Measurements from ENCODE around the gene ALDH3B2.
"Not testable (repeated sequence)": the region's sequence is repeated elsewhere in the genome, so short reads cannot be mapped to it uniquely, and the experiment has no call there.

The ALDH3B2 gene

DNA sequence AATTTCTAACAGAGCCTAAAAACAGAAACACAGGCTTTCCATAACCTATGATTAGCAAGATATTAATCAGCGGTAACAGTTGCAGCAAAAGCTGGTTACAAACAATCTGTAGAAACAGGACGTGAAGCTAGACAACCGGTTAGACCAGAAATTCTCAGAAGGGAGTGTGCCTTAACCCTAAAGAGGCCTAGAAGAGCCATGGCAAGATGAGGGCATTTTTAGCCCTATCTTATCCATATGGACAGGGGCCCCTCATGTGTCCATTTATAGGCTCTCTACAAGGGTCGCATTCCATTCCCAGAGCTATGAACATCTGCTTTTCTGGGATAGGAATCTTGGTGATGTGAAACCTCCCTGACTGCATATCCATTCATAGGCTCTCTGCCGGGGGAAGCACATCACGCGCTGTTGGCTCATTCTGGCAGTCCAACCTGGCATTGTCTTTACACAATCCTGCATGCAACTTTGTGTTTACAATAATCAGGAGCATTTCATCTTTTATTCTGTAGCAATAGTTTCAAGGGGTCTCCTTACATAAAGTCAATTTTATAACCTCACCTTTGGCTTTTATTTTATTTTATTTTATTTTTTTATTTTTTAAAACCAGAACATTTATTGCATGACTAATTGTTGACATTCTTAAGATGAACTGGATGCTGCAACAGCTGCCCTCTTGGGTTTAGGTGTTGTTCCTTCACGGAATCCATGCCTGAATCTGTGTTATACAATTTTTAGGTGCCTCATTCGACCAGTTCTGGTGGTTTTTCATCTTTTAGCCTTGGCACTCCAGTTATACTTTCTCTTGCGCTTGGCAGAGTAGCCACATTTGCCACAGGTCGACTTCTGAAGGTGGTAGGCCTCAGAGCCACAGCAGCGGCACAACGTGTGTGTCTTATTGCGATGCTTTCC lies 8.0 kb upstream of the ALDH3B2 start:
- DNase-seq (ENCODE audit: low spot score): not testable (repeated sequence)

DNA sequence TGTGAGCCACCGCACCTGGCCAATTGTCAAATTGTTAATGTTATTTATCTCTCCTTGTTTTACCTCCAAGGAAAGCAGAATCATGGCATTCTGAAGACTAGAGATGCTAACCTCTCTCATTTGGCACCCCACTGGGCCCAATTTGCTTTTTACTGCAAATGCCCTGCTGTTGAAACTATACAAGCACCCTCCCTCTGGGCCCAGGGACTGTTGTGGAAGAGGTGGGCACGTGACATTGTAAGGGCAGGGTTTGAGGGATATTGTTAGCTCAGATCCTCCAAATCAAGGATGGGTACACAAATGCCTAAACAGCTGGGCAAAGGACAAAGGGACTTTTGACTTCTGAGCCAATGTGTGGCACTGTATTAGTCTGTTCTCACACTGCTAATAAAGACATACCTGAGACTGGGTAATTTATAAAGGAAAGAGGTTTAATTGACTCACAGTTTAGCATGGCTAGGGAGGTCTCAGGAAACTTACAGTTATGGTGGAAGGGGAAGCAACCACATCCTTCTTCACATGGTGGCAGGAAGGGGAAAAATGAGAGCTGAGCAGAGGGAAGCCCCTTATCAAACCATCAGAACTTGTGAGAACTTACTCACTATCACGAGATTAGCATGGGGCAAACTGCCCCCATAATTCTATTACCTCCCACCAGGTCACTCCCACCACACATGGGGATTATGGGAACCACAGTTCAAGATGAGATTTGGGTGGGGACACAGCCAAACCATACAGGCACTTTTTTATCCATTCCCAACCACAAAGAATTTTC lies 6.5 kb upstream of the ALDH3B2 start:
- DNase-seq (ENCODE audit: low spot score): no peak

DNA sequence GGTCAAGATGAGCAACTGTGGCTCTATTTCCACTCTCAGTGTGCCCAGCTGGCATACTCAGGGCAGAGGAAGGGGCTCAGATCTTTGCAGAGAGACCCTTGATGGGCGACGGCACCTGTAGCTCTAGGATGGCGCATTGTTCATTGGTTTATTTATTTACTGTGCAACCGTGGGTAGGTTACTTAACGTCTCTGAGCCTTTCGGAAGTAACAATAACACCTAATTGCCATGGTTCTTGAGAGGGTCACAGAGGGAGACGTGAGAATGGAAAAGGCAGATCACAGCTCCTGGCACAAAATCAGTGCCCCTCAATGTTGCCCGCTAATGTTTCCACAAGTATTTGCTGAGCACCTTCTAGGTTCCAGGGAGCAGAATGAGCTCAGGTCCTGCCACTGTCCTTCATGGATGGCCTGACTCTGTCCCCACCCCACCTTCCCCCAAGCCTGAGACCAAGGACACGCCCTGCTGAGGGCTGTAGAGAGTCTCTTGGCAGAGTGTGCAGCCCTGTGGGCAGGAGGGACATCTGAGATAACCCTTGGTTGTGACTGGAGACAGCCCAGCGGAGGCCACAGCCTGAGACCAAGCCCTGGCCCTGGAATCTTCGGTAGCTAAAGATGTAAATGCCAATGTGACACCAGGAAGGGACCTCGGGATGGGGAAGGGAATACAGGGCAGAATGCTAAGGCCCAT lies 780 bp upstream of the ALDH3B2 start:
- DNase-seq (ENCODE audit: low spot score): no peak

DNA sequence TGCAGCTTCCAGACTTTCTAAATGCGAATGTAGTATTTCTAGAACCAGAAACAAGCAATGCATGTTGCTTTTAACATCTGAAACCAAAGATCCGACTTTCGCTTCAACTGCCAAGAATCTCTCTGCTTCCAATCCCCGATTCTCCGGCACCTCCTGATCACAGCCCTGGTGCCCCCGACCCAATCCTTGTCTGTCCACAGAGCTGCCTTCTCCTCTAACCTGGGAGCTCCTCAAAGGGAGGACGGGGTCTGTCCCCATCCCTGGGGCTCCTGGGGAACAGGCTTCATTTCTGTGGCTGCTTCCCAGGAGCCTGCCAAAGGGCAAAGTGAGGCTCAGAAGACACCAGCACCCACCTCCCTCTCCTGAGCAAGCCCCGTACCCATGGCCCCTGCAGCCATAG lies 521 bp downstream of the ALDH3B2 start:
- no peak for DNase-seq (ENCODE audit: low spot score)

DNA sequence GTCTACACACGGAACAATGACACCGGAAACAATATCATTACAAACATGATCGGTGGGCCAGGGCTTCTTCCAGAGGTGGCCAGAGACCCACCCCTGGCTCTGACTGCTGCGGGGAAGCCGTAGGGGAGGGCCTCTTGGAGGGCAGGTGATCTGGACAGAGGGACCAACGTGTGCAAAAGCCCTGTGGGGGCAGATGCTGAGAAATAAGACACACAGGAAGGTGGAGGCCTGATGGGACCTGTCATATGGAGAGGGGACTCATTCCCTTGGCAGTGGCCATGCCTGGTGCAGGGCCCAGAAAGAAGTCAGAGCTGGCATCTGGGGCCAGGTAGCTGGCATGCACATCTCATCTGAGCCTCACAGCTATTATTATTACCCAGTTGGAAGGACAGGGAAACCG lies 1.1 kb downstream of the ALDH3B2 start:
- no peak for DNase-seq (ENCODE audit: low spot score)

DNA sequence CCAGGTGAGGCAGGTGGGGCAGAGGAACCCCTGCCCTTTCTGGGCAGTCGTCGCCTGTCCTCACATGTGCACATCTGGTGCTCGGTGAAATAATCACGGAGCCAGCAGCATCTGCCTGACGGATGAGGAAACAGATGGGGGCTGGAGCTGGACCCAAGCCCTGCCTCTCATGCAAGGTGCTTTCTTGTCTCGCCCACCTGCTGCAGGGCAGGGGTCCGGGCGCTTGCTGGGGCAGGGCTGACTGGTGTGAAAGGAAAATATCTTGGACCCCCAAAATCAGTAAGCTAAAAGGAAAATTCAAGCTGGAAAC lies 3.3 kb downstream of the ALDH3B2 start:
- DNase-seq (ENCODE audit: low spot score): no peak

DNA sequence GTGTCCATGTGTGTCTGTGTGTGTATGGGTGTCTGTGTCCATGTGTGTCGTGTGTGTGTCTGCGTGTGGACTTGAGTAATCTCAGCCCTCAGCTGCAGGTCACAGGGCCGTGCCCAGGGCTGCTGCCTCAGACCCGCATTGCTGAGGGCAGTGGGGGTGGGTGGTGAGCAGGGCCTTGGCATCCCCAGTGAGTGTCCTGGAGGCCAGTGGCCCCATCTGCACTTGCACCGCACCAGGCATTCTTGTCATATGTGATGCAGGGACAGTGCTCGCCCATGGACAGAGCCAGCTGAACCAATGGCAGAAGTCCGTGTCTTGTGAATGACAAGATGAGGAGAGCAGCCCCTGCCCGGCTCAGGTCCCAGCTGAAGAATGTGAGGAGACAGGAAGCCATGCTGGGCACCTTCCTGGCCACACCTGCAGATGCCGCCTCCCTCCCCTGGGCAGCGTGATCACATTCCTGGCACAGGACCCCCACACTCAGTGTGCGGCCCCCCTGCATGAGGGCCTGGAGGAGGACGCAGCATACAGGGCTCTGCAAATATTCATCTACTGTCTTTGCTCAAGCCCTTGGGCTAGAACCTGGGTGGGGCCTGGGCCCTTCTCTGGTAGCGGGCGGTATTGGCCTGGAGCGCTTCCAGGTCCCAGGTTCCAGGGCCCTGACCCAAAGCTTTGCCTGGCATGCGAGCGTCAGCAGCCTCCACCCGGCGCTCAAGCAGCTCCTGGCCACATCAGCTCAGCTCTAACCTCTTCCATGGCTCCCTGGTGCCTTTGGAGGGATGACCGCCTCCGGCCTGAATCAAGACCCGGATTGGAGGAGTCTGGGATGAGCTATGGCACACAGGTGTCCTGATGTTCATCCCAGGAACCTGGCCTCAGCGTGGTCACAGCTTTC lies 3.9 kb downstream of the ALDH3B2 start:
- no peak for DNase-seq (ENCODE audit: low spot score)

DNA sequence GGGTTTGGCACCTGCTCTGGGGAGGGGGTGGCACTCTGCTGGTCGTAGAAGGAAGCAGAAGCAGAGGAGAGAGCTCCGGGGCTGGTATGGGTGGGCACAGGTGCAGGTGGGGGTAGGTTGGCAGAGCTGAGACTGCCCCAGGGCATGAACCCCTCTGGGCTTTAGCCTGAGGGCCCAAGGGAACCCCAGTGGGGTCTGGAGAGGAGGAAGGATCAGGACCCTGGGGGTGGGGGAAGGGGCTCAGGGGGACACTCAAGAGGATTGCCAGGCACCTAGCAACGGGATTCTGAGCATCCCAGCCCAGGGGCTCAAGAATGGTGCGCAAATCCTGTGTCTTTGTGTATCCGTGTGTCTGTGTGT lies 6.3 kb downstream of the ALDH3B2 start:
- no peak for DNase-seq (ENCODE audit: low spot score)

DNA sequence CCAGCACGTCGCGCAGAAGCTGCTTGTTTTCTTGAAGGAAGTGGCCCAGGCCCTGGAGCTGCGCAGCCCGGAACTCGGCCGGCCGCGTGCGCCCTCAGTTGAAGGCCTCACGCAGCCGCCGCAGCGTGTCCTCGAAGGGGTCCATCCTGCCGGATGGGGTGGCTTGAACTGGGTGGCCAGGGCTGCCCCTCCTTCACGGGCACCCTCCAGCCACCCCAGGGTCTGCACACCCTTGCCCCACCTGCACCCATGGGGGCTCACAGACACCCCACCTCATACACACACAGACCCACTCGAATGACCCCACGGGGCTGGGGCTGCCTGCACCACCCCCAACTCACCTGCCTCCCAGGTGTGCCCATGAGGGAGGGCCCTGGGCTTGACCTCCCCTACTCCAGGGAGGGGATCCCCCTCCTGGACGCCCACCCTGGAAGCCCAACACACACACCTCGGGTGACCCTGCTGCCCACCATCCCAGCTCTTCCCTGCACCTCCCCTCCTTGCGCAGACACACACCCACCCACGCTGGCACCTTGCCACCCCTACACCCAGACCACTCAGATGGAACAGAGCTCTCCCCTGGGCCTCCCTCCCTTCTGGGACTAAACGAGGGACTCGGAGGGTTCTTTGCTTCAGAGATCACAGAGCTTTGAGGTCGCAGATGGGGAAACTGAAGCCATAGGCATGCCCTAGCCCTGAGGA lies 6.8 kb downstream of the ALDH3B2 start:
- DNase-seq (ENCODE audit: low spot score): no peak

DNA sequence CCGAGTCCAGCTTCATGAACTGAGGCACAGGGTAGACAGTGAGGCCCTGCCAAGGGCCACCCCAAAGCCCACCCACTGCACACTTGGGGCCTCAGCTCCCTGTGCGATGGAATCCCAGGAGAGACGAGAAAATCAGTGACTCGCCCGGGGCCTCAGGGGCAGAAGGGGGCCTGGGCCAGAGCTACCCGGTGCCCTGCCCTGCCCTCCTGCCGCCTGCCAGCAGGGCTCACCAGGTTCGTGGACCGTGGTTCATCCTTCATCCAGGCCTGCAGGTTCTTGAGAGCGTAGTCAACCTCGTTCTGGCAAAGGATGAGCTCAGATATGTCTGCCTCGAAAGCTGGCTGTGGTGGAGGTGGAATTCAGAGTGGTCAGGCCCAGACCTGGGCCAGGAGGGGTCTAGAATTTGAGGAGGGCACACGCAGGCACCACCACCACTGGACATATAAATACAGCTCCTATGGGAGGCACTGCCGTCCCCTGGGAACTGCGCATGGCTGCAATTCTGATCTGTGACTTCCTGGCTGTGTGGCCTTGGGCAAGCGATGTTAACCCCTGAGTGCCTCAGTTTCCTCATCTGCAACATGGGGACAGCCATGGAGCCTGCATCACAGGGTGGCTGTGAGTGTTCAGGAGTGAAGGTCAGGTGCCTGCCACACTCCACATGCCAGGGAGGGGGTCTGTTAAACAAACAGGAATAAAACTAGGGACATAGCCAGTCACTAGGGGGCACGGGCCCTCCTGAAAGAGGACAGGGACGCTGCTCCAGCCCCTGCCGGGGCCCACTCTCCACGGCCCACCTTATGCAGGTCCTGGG lies 7.5 kb downstream of the ALDH3B2 start:
- no peak for DNase-seq (ENCODE audit: low spot score)

DNA sequence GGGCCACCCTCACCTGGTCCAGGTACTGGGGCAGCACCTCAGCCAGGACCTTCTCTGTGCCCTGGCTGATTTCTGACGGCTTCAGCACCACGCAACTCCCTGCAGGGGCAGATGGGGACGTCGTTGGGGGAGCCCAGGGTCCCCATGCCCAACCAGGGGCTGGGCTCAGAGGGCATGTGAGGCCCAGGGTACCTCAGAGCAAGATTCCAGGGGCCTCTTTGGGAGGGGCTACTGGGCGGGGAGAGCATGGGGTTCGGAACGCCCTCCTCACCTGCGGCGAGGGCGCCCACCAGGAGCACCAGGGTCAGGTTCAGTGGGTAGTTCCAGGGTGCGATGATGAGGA lies 8.1 kb downstream of the ALDH3B2 start:
- DNase-seq (ENCODE audit: low spot score): no peak

DNA sequence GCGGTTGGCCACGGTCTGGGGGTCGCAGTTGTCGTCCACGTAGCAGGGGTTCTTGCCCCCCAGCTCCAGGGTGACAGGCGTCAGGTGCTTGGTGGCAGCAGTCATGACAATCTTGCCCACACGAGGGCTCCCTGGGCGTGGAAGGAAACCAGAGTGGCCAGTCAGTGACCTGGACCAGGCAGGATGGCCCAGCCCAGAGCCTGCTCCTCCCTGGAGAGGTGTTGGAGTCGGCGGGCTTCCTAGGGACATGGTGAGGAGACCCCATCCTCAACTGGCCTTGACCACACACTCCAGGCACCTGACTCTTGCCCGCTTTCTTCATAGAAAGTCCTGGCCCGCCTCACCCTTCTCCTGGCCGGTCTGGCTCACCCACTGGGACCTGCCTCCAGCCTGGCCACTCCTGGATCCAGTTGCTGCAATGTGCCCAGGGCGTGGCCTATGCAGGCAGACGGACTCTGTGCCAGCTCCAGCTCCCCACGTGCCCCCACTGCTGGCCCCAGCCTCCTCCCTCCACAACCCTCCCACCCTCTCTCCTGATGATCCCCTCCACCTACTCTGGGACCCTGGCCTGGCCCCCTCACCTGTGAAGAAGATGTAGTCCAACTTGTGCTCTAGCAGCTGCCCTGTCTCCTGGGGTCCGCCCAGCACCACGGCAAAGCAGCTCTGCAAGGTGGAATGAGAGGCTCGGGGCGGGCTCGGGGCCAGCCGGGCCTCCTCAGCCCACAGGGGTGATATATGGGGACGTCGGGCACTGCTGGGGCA lies 8.7 kb downstream of the ALDH3B2 start:
- DNase-seq (ENCODE audit: low spot score): no peak

DNA sequence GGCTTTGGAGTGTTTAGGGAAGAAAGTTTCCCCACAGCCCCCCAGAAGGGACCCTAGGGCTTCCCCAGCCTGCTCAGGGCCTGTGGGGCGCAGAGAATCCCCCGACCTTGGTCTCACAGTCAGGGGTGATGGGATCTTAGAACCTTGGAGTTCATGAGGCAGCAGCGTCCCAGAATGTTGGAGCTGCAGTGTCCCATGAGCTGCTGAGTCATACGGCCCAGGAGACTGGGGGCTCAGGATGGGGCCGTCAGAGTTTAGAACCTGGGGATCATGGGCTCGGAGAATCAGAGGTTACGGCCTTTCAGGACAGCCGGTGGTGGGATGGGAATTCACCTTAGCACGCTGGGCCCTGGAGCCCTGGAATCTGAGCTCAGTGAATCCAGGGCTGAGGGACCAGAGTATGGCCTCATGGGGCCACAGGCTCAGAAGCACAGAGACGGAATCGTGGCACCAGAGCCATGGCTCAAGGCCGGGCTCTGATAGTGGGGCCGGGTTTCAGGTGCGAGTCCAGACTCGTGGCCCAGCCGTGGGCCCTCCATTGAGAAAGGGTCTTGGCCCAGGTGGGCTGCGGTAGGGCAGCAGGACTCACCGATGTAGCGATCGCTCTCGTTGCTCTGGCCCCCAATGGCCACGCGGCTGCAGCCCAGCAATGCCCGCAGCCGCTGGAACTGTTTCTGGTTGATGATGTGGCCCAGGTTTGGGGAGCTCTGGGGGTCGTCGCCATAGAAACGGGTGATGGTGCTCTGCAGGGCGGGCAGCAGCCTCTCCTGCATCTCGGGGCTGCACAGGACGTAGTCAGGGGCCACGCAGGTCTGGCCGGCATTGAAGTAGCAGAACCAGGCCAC lies 9.5 kb downstream of the ALDH3B2 start:
- no peak for DNase-seq (ENCODE audit: low spot score)

DNA sequence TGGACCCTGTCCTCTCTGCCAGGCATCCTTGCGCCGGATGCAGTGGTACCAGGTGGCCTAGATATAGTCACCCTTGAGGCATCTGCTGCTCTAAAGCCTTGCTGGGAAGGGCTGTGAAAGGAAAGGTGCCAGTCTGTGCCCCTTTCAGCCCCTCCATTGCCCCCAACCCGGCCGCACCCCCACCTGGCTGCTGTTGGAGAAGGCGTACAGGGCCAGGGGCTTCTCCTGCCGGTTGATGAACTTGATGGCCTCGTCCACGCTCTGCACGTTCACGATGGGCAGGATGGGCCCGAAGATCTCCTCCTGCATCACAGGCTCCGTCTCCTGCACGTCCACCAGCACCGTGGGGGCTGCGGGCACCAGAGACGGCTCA lies 10.2 kb downstream of the ALDH3B2 start:
- no peak for DNase-seq (ENCODE audit: low spot score)

DNA sequence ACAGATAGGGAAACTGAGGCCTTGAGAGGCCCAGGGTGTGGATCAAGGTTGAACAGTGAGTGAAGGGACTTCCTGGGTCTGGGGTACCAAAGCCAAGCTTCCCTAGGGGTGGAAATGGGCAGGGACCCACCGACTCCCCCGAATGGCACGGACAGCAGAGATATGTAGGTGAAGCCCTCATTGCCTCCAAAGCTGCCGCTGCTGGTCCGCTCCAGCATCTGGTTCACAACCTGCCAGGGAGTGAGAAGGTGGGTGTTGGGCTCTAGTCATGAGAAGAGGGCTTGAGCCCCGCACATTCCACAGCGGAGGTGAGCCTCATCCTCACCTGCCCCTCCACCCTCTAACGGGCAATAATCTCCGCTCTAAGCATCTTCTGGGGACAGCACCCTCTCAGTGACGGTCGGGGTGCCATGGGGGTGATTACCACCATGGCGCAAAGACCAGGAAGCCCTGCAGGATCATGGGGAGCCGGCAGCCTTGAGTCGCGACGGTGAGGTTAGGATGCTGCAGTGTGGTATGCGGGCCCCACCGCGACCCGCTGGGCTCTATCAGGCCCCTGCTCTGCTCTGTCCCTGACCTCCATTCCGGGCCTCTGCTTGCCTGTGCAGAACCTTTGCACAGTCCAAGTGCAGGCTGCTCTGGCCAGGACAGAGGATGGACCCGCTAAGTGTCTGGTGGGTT lies 10.8 kb downstream of the ALDH3B2 start:
- DNase-seq (ENCODE audit: low spot score): no peak

DNA sequence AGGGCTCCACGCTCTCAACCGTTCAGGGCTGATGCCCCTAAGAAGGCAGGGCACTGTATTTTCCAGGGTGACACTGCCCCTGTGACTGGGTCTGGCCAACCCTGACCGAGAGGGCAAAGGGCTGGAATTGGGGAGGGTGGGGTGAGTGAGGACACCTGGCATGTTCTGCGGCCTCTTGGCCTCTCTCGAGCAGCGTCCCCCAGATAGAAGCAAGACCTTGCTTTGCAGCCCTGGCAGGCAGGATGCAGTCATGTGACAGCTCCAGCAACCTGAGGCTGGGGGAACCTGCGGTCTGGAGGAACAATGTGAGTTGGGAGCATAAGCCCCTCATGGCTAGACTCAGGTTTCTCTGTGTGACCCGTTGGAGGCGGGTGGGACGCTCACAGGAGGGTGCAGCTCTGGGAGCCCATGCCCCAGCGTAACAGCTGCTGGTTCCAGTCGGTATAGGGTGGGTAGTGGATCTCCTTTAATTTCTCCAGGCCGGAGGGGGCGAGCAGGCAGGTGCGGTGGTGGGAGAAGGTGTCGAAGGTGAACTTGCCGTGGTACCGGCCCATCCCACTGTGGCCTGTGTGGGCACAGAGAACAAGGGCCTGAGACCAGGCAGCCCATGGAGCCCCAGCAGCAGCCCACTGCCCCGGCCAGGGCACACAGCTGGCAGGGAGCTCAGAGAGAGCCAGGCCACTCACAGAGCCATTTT lies 11.4 kb downstream of the ALDH3B2 start:
- no peak for DNase-seq (ENCODE audit: low spot score)

DNA sequence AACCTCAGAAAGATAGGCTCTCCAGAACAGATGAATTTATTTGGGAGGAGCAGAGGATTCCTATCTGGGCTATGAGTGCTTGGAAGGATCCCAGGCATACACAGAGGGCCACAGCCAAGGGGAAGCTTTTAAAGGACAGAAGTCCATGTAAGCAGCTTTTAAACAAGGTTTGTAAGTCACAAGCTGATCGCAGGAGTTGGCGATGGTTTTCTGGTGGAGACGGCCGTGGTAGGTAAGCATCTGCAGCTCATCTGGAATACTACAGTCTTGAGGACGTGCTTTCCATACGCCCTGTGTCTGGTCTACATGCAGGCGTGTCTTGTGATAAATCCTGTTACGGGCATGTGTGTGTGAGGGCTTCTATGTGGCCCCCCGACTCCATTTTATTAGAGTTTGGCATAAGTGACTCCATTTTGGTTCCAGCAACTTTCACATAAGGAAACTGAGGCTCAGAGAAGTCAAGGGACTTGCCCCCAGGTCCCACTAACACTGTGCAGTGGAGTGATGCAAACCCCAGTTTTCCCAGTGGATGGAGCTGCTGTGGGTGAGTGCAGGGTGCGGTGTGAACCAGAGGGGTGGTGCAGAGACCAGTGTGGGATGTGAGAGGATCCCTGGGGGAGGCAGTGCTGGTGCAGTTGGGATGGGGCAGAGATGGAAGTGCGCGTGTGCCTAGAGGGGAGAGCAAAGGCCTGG lies 12.1 kb downstream of the ALDH3B2 start:
- no peak for DNase-seq (ENCODE audit: low spot score)

Measured in CD4-positive, alpha-beta T cell treated with Interleukin-15 for 4 hours (primary cell).